ENCODE data around the gene ST6GAL2.

DNA sequence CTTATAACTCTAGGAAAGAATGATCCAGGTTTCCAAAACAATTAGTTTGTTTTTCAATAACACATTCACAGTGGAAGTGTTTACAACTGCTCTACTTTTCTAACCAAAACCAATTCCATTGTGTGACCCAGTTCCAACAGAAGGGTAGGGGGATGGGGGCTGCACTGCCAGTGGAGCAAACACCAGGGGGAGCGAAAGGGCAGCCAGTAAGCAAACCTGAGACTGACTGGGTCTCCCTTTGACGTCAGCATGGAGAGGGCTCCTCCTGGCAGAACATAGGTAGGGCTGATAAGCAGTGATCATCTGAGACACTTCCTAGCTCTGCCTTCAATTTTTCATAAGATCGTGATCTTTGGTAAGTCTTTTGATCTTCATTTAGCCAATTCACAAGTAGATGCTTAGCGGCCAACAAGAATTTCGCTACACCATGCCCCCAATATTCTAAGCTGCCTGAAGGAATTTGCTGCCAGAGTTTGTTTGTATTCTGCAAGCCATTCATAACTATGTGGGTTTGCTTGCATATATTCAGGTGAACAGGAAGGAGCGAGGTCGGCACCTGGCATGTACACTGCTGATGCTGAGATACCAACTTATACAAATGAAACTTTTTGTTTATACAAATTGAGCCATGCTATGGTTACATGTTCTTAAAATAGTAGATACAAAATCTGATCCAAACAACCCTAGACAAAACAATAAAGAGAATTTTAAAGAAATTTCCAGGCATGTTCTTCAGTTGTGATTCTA, 45.9 kb downstream of the ST6GAL2 start:
- TF ChIP-seq, protein P1, sequence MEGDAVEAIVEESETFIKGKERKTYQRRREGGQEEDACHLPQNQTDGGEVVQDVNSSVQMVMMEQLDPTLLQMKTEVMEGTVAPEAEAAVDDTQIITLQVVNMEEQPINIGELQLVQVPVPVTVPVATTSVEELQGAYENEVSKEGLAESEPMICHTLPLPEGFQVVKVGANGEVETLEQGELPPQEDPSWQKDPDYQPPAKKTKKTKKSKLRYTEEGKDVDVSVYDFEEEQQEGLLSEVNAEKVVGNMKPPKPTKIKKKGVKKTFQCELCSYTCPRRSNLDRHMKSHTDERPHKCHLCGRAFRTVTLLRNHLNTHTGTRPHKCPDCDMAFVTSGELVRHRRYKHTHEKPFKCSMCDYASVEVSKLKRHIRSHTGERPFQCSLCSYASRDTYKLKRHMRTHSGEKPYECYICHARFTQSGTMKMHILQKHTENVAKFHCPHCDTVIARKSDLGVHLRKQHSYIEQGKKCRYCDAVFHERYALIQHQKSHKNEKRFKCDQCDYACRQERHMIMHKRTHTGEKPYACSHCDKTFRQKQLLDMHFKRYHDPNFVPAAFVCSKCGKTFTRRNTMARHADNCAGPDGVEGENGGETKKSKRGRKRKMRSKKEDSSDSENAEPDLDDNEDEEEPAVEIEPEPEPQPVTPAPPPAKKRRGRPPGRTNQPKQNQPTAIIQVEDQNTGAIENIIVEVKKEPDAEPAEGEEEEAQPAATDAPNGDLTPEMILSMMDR (conservative IDR thresholded peaks at IDR 0.05): no peak
- no peak for TF ChIP-seq EZH2 (IDR thresholded peaks at IDR 0.05; ENCODE audit: low read depth)
